Endothelial cell (in vitro differentiated cells): ENCODE data around the gene GDF2. TPM values are rescaled to one million over a fixed set of nuclear protein-coding genes. Genes with fewer than 3 reads are reported as not detected.

ENCODE experiments used
- DNase-seq: peaks from one replicate; pipeline ENCODE4 v3.0.0; 2021; ENCODE audit warnings: low spot score
- H3K27ac Mint-ChIP-seq: one replicate; pipeline ENCODE4 v1.8.0; 2021; ENCODE audit warnings: mixed read lengths, inconsistent platforms; ENCODE audit not compliant: unreplicated experiment
- H3K27me3 Mint-ChIP-seq: one replicate; pipeline ENCODE4 v1.8.0; 2021; ENCODE audit warnings: mild to moderate bottlenecking, moderate library complexity, mixed read lengths, inconsistent platforms; ENCODE audit not compliant: unreplicated experiment
- H3K36me3 Mint-ChIP-seq: one replicate; pipeline ENCODE4 v1.8.0; 2021; ENCODE audit warnings: mild to moderate bottlenecking, low read depth, mixed read lengths, inconsistent platforms; ENCODE audit not compliant: unreplicated experiment
- H3K4me1 Mint-ChIP-seq: one replicate; pipeline ENCODE4 v1.8.0; 2021; ENCODE audit warnings: mild to moderate bottlenecking, mixed read lengths, inconsistent platforms; ENCODE audit not compliant: unreplicated experiment
- H3K4me3 Mint-ChIP-seq: one replicate; pipeline ENCODE4 v1.8.0; 2021; ENCODE audit warnings: mild to moderate bottlenecking, mixed read lengths, inconsistent platforms; ENCODE audit not compliant: unreplicated experiment
- H3K9me3 Mint-ChIP-seq: one replicate; pipeline ENCODE4 v1.8.0; 2021; ENCODE audit warnings: mixed read lengths, inconsistent platforms; ENCODE audit not compliant: unreplicated experiment
- total RNA-seq: library from RNA; stranded (reverse); fragmentation: NEBNext Ultra II Directional; extraction: Animal tissue kit (Norgen Biotek cat#: 25700); gene quantifications from one replicate; pipeline ENCODE4 v1.2.1, GENCODE V29; 2021; ENCODE audit not compliant: unreplicated experiment
- TF ChIP-seq, protein P1 (sequence below): fragments of 200-600 bp; sonication (generic); IDR thresholded peaks from one replicate; pipeline ENCODE4 v1.5.0; 2021; ENCODE audit warnings: antibody characterized with exemption; ENCODE audit not compliant: unreplicated experiment

Gene GDF2
- total RNA-seq, 1 donor from 2014 or later: not detected

DNA sequence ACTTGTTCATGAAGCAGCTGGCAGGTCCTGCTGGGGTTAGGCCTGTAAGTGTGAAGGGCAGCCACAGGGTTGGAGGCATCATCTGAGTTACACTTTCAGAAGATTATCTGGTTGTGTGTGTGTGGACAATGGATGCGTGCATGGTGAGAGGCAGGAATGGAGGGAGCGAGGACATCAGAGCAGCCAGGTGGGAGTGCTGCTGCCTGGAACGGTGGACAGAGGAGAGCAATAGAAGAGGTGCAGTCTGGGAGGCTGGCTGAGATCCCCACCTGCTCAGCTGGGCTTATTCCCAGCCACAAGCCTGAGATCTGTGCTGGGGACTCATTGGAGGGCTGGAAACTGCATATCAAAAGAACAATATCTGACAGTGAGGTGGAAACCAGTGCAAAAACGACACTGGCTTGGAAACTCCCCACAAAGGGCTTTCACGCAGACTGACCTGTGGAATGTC lies 44.0 kb downstream of the GDF2 start:
- Mint-ChIP-seq H3K36me3 (no peaks in the 10 kb centered on the region), H3K27me3 (peaks cover 4% of the 10 kb centered on the region), H3K4me1 (no peaks in the 10 kb centered on the region), H3K4me3 (no peak overlapping the region), H3K27ac (no peak overlapping the region), H3K9me3 (no peaks in the 10 kb centered on the region)
- no peak for DNase-seq
- TF ChIP-seq, protein P1, sequence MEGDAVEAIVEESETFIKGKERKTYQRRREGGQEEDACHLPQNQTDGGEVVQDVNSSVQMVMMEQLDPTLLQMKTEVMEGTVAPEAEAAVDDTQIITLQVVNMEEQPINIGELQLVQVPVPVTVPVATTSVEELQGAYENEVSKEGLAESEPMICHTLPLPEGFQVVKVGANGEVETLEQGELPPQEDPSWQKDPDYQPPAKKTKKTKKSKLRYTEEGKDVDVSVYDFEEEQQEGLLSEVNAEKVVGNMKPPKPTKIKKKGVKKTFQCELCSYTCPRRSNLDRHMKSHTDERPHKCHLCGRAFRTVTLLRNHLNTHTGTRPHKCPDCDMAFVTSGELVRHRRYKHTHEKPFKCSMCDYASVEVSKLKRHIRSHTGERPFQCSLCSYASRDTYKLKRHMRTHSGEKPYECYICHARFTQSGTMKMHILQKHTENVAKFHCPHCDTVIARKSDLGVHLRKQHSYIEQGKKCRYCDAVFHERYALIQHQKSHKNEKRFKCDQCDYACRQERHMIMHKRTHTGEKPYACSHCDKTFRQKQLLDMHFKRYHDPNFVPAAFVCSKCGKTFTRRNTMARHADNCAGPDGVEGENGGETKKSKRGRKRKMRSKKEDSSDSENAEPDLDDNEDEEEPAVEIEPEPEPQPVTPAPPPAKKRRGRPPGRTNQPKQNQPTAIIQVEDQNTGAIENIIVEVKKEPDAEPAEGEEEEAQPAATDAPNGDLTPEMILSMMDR: no peak

DNA sequence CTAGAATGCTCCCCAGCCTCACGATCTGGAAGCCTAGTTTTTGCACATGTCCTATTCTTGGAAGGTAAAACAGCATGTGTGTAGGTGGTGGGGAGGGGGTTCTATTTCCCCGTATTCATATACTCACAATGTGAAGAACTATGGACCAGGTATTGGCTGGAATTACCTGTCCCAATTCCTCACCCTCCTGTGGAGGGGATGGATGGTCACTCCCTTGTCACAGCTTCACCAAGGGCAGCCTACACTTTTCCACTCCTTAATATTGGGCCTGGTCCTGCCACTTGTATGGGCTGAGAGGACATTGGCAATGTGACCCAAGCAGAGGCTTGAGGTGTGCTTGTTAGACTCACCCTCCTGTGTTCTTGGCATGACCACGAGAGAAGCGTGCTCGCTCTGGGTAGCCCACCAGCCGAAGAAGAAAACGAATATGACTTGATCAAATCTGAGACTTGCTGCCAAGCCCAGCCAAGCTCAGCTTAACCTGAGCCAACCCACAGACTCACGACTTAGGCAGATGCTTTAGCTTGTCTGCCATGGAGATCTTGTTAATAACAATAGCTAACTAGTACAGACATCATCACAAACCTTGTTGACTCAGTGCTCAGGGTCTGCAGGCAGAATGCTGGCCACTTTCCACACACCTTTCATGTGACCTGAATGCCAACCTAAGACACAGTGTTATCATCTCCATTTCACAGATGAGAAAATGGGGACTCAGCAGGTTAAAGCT lies 44.6 kb downstream of the GDF2 start:
- TF ChIP-seq, protein P1: no peak
- Mint-ChIP-seq H3K9me3 (no peaks in the 10 kb centered on the region), H3K4me1 (no peaks in the 10 kb centered on the region), H3K36me3 (no peaks in the 10 kb centered on the region), H3K27ac (no peak overlapping the region), H3K4me3 (no peak overlapping the region), H3K27me3 (peaks cover 4% of the 10 kb centered on the region)
- no peak for DNase-seq

GRCh38 chr10:47367646-47368045 lies 45.4 kb downstream of the GDF2 start:
- TF ChIP-seq, protein P1: no peak
- H3K4me3 Mint-ChIP-seq: no peak overlapping the region
- peaks cover 4% of the 10 kb centered on the region for H3K27me3 Mint-ChIP-seq
- H3K36me3 Mint-ChIP-seq: no peaks in the 10 kb centered on the region
- H3K4me1 Mint-ChIP-seq: no peaks in the 10 kb centered on the region
- H3K27ac Mint-ChIP-seq: no peak overlapping the region
- no peaks in the 10 kb centered on the region for H3K9me3 Mint-ChIP-seq
- DNase-seq: no peak

DNA sequence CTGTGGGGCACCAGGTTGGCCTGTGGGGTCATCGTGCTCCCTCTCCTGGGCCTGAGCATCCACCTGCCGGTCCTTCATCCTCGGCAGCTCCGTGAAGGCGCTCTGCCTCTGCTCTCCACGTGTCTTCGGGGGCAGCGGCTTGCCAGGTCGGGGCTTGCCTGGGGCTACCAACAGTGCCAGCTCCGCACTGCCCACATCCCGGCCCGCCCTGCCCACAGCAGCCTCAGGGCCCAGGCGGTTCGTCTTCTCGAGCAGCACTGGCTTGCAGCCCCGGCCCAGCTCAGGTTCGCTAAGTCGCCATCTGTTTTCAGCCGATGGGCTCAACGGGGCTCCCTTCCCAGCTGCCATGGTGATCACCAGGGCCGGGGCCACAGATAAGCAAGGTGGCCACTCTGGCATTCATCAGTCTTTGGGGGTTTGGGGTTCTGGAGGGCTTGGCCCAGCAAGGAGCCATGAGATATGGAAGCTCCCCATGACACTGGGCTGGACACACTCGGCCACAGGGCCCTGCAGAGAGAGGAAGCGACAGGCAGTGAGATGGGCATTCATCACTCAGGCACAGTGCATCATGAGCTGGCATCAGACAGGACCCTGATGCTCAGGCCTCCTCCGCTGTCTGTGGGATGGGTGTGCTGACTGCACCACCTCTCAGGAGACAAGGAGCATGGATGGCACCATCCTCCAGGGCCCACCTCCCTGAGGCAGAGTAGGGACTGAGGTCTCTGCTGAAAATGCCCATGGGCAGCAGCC lies 46.4 kb downstream of the GDF2 start:
- H3K36me3 Mint-ChIP-seq: no peaks in the 10 kb centered on the region
- H3K4me3 Mint-ChIP-seq: no peak overlapping the region
- no peak overlapping the region for H3K27ac Mint-ChIP-seq

More for the DNA sequence above, 46.4 kb downstream of the GDF2 start:
- peaks cover 4% of the 10 kb centered on the region for H3K27me3 Mint-ChIP-seq
- H3K9me3 Mint-ChIP-seq: no peaks in the 10 kb centered on the region
- H3K4me1 Mint-ChIP-seq: no peaks in the 10 kb centered on the region
- no peak for DNase-seq
- TF ChIP-seq, protein P1: no peak
